Stomach (tissue), 9 donors: Measurements from ENCODE around the gene DUSP14. TPM values are rescaled to one million over a fixed set of nuclear protein-coding genes. Genes with fewer than 3 reads are reported as not detected.

ENCODE experiments used
- DNase-seq, 2 donors: peaks; one replicate each; pipeline versions ENCODE4 v3.0.0 to v3.0.0-alpha.2; 2013 to 2019
- H3K27ac ChIP-seq, 5 donors: fragments of 200-600 bp in 4 of 5; sonication (generic) in 4 of 5; one replicate each; pipeline ENCODE4 v1.5.1; 2013 to 2019; ENCODE audit warnings: mild to moderate bottlenecking in 1 of 5, moderate library complexity in 1 of 5
- H3K27me3 ChIP-seq, 3 donors: fragments of 200-600 bp; sonication (generic); one replicate each; pipeline ENCODE4 v1.5.1; 2017 to 2019; ENCODE audit warnings: mixed run types in 1 of 3
- H3K36me3 ChIP-seq, 4 donors: fragments of 200-600 bp; sonication (generic); 1 replicate in 3 of 4; 2 replicates in 1 of 4; pipeline ENCODE4 v1.5.1; 2016 to 2019
- H3K4me1 ChIP-seq, 4 donors: fragments of 200-600 bp; sonication (generic); one replicate each; pipeline ENCODE4 v1.5.1; 2016 to 2019
- H3K4me3 ChIP-seq, 4 donors: fragments of 200-600 bp; sonication (generic) in 3 of 4; one replicate each; pipeline ENCODE4 v1.5.1; 2016 to 2019; ENCODE audit warnings: mild to moderate bottlenecking in 1 of 4
- H3K9me3 ChIP-seq, 4 donors: fragments of 200-600 bp; sonication (generic); one replicate each; pipeline ENCODE4 v1.5.1; 2016 to 2019
- EP300 ChIP-seq: sonication (generic); formaldehyde crosslinking; IDR thresholded peaks from one replicate; pipeline ENCODE4 v1.6.1; 2017; ENCODE audit warnings: antibody characterized with exemption
- POLR2A ChIP-seq, 4 donors: fragments of 450-650 bp; IDR thresholded peaks; one replicate each; pipeline ENCODE4 v1.6.1; 2016; ENCODE audit warnings: antibody characterized with exemption in 4 of 4, control low read depth in 2 of 4, mild to moderate bottlenecking in 1 of 4, moderate library complexity in 1 of 4
- POLR2AphosphoS5 ChIP-seq, 3 donors: sonication (generic); formaldehyde crosslinking; IDR thresholded peaks; one replicate each; pipeline ENCODE4 v1.6.1; 2016; ENCODE audit warnings: antibody characterized with exemption in 3 of 3
- WGBS, 5 donors: extraction: QIAGEN DNeasy Blood & Tissue Kit in 3 of 5; methylation state at CpG; one replicate each; pipeline versions ENCODE4 v1.1.5 to v1.1.7; 2013 to 2018; 5-methylcytosine and 5-hydroxymethylcytosine counted together
- intact Hi-C: fragments of 100-400 bp; cut with DNase I; formaldehyde crosslinking; loops from one replicate; pipeline ENCODE4 v1.15.1; 2023; ENCODE audit warnings: low total_unique reads
- polyA plus RNA-seq, 3 donors: library from polyadenylated mRNA; stranded (reverse); fragments of 200-250 nt; gene quantifications; one replicate each; pipeline ENCODE4 v1.2.3, GENCODE V29; 2013
- total RNA-seq, 5 donors: library from RNA; depleted of rRNA; stranded (reverse); fragments of >200 nt; gene quantifications; one replicate each; pipeline versions ENCODE4 v1.1.0 to v1.2.3, GENCODE V29; 2014 to 2016
- TF ChIP-seq, protein P1 (sequence below), 7 experiments: fragments of 450-650 bp in 4 of 7; fragments of 200-600 bp in 3 of 7; sonication (generic) in 3 of 7; IDR thresholded peaks; one replicate each; pipeline ENCODE4 v1.5.1; 2016 to 2019; ENCODE audit warnings: antibody characterized with exemption in 7 of 7, control low read depth in 2 of 7, mild to moderate bottlenecking in 1 of 7
- donor health status: healthy with polysubstance abuse.
- donor health status: Bipolar disorder and iron deficiency.
- donor health status: healthy.

DUSP14 gene
- total and polyA plus RNA-seq, 8 donors = 3.1 to 7.8 (median 6.1) TPM; not detected in 2

DNA sequence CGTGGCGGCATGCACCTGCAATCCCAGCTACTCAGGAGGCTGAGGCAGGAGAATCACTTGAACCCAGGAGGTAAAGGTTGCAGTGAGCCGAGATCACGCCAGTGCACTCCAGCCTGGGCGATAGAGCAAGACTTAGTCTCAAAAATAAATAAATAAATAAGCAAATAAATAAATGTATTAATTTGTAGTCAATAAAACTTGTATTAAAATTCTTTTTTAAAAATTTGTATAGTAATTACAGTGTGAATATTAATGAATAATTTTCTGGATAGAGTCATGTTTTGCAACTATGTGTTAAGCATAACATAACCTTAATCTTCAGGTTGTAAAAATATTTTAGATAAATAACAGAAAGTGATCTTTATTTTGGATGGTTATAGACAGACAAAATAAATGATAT is 27.2 kb upstream of the DUSP14 start:
- Histone ChIP-seq H3K27me3 (no peaks in the 10 kb centered on the region), H3K27ac (no peak overlapping the region), H3K36me3 (peaks cover 8 to 88% (median 84%) of the 10 kb centered on the region in 4 donors), H3K4me1 (no peaks in the 10 kb centered on the region), H3K9me3 (no peaks in the 10 kb centered on the region), H3K4me3 (no peak overlapping the region)
- DNase-seq = no peak
- intact Hi-C loops = no loop called here
- WGBS, 5 donors = 93 to 99% (median 97%) methylated on average over 5 of the region's 5 CpGs
- TF ChIP-seq POLR2A (IDR thresholded peaks at IDR 0.05) = no peak
- no peak for TF ChIP-seq POLR2AphosphoS5 (IDR thresholded peaks at IDR 0.05)
- TF ChIP-seq EP300 = no peak
- TF ChIP-seq, protein P1, sequence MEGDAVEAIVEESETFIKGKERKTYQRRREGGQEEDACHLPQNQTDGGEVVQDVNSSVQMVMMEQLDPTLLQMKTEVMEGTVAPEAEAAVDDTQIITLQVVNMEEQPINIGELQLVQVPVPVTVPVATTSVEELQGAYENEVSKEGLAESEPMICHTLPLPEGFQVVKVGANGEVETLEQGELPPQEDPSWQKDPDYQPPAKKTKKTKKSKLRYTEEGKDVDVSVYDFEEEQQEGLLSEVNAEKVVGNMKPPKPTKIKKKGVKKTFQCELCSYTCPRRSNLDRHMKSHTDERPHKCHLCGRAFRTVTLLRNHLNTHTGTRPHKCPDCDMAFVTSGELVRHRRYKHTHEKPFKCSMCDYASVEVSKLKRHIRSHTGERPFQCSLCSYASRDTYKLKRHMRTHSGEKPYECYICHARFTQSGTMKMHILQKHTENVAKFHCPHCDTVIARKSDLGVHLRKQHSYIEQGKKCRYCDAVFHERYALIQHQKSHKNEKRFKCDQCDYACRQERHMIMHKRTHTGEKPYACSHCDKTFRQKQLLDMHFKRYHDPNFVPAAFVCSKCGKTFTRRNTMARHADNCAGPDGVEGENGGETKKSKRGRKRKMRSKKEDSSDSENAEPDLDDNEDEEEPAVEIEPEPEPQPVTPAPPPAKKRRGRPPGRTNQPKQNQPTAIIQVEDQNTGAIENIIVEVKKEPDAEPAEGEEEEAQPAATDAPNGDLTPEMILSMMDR (IDR thresholded peaks at IDR 0.05) = no peak

DNA sequence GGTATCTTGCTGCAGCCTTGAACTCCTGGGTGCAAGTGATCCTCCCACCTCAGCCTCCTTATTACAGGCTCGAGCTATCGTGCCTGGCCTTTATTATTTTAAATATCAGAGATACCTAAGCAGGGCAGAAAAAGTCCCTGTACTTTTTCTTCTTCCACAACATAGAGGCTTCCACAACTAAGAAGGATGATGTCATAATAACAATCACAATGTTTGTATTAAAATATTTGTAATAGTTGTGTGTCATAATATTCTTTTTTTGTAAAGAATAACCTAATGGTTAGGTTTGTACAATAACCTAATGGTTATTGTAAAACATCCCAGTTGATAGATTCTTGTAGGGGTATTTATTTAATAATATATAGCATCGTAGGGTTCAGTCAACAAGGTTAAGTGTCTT is 26.7 kb upstream of the DUSP14 start:
- no peak overlapping the region for H3K27ac ChIP-seq
- H3K27me3 ChIP-seq = no peaks in the 10 kb centered on the region
- H3K4me1 ChIP-seq = no peaks in the 10 kb centered on the region
- no peak for DNase-seq
- H3K36me3 ChIP-seq = peaks cover 13 to 92% (median 87%) of the 10 kb centered on the region in 4 donors
- TF ChIP-seq EP300 (no peak), POLR2A (IDR thresholded peaks at IDR 0.05) (no peak), POLR2AphosphoS5 (IDR thresholded peaks at IDR 0.05) (no peak)
- TF ChIP-seq, protein P1 (IDR thresholded peaks at IDR 0.05) = no peak
- WGBS, 5 donors = 91 to 98% (median 96%) methylated on average over 3 of the region's 3 CpGs
- intact Hi-C loops = no loop called here
- no peak overlapping the region for H3K4me3 ChIP-seq
- H3K9me3 ChIP-seq = no peaks in the 10 kb centered on the region

DNA sequence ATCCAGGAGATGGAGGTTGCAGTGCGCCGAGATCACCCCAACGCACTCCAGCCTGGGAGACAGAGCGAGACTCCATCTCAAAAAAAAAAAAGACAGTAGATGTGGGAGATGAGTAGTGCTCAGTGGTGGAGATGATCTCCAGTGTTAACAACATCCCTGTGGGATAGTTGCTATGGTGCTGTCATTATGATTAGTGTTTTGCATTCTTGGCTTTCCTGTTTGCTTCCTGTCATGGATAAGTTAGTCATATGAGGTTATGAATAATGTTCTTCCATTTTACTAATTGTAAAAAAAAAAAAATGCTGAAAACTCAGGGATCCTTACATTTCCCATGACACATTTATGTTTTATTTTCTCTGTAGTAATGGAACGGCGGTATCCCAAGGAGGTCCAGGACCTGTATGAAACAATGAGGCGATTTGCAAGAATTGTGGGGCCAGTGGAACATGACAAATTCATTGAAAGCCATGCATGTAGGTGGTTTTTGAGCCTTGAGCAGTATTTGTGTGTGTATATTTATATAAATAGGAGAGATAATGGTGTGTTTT is 24.5 kb upstream of the DUSP14 start:
- intact Hi-C loops = no loop called here
- Histone ChIP-seq H3K4me1 (no peaks in the 10 kb centered on the region), H3K27me3 (no peaks in the 10 kb centered on the region), H3K4me3 (no peak overlapping the region), H3K27ac (no peak overlapping the region), H3K9me3 (no peaks in the 10 kb centered on the region), H3K36me3 (peaks cover 19 to 98% (median 92%) of the 10 kb centered on the region in 4 donors)
- 92 to 98% (median 96%) methylated on average over 7 of the region's 7 CpGs for WGBS, 5 donors
- DNase-seq = no peak
- no peak for TF ChIP-seq POLR2A (IDR thresholded peaks at IDR 0.05)
- TF ChIP-seq, protein P1 (IDR thresholded peaks at IDR 0.05) = no peak
- no peak for TF ChIP-seq POLR2AphosphoS5 (IDR thresholded peaks at IDR 0.05)
- no peak for TF ChIP-seq EP300

DNA sequence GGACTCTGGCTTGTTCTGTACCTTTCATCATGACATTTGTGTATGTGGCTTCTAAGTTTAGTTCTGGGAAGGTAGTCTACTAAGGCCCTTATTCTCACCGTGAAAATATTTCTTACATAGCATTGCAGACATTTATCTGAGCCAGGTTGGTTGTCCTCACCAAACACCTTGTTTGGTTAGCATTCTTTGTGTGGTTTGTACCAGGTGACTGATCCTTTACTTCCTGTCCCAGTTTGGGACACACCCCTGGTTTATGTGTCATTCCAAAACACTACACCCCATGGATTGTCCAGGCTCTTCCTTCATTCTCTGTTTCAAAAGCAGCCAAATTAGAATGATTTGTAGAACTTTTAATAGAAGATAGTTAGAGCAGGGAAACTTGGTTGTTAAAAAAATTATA is 23.2 kb upstream of the DUSP14 start:
- no peaks in the 10 kb centered on the region for H3K4me1 ChIP-seq
- TF ChIP-seq, protein P1 (IDR thresholded peaks at IDR 0.05) = no peak
- TF ChIP-seq EP300 (no peak), POLR2A (IDR thresholded peaks at IDR 0.05) (no peak), POLR2AphosphoS5 (IDR thresholded peaks at IDR 0.05) (no peak)
- no peak for DNase-seq
- intact Hi-C loops = no loop called here
- no peaks in the 10 kb centered on the region for H3K27me3 ChIP-seq
- WGBS, 5 donors = 54 to 78% (median 67%) methylated on average over 1 of the region's 1 CpG
- no peaks in the 10 kb centered on the region for H3K9me3 ChIP-seq
- no peak overlapping the region for H3K4me3 ChIP-seq
- H3K36me3 ChIP-seq = peaks cover 29 to 100% (median 93%) of the 10 kb centered on the region in 4 donors
- H3K27ac ChIP-seq = peak overlapping the region in 1 of 5 donors; percentile 27
